ENCODE results near the gene CIAO1. TPM values are rescaled to one million over a fixed set of nuclear protein-coding genes. Genes with fewer than 3 reads are reported as not detected.

The CIAO1 gene
- total and polyA plus RNA-seq, 2 of the 13 experiments (the other 11 are each of a cell fraction or from before 2014, with no cell fraction given): 99.3 to 120 TPM

DNA sequence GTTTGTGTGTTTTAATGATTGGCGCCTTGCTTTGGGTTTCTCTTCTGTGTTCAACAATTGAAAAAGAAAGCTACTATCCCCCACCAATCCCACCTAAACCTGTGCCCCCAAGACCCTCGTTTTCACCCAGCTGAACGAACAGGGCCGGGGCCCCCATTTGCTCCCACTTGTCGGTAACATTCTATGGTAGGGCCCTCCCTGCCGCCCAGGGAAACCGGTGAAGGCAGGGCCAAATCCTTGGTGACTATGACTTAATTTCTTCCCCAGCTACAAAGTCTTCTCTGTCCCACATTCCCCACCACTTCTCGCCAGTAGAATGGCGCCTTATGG lies 39.9 kb downstream of the CIAO1 start (continued):
- TF ChIP-seq, protein P1, sequence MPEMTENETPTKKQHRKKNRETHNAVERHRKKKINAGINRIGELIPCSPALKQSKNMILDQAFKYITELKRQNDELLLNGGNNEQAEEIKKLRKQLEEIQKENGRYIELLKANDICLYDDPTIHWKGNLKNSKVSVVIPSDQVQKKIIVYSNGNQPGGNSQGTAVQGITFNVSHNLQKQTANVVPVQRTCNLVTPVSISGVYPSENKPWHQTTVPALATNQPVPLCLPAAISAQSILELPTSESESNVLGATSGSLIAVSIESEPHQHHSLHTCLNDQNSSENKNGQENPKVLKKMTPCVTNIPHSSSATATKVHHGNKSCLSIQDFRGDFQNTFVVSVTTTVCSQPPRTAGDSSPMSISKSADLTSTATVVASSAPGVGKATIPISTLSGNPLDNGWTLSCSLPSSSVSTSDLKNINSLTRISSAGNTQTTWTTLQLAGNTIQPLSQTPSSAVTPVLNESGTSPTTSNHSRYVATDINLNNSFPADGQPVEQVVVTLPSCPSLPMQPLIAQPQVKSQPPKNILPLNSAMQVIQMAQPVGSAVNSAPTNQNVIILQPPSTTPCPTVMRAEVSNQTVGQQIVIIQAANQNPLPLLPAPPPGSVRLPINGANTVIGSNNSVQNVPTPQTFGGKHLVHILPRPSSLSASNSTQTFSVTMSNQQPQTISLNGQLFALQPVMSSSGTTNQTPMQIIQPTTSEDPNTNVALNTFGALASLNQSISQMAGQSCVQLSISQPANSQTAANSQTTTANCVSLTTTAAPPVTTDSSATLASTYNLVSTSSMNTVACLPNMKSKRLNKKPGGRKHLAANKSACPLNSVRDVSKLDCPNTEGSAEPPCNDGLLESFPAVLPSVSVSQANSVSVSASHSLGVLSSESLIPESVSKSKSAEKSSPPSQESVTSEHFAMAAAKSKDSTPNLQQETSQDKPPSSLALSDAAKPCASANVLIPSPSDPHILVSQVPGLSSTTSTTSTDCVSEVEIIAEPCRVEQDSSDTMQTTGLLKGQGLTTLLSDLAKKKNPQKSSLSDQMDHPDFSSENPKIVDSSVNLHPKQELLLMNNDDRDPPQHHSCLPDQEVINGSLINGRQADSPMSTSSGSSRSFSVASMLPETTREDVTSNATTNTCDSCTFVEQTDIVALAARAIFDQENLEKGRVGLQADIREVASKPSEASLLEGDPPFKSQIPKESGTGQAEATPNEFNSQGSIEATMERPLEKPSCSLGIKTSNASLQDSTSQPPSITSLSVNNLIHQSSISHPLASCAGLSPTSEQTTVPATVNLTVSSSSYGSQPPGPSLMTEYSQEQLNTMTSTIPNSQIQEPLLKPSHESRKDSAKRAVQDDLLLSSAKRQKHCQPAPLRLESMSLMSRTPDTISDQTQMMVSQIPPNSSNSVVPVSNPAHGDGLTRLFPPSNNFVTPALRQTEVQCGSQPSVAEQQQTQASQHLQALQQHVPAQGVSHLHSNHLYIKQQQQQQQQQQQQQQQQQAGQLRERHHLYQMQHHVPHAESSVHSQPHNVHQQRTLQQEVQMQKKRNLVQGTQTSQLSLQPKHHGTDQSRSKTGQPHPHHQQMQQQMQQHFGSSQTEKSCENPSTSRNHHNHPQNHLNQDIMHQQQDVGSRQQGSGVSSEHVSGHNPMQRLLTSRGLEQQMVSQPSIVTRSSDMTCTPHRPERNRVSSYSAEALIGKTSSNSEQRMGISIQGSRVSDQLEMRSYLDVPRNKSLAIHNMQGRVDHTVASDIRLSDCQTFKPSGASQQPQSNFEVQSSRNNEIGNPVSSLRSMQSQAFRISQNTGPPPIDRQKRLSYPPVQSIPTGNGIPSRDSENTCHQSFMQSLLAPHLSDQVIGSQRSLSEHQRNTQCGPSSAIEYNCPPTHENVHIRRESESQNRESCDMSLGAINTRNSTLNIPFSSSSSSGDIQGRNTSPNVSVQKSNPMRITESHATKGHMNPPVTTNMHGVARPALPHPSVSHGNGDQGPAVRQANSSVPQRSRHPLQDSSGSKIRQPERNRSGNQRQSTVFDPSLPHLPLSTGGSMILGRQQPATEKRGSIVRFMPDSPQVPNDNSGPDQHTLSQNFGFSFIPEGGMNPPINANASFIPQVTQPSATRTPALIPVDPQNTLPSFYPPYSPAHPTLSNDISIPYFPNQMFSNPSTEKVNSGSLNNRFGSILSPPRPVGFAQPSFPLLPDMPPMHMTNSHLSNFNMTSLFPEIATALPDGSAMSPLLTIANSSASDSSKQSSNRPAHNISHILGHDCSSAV (CRISPR knock-in tag; IDR thresholded peaks at IDR 0.05; ENCODE audit: borderline replicate concordance): no peak
- TF ChIP-seq PAWR (CRISPR knock-in tag; IDR thresholded peaks at IDR 0.05; ENCODE audit: borderline replicate concordance) (no peak), ZNF20 (CRISPR knock-in tag; IDR thresholded peaks at IDR 0.05) (no peak), EED (CRISPR knock-in tag; IDR thresholded peaks at IDR 0.05) (no peak), CAMTA2 (CRISPR knock-in tag; IDR thresholded peaks at IDR 0.05; ENCODE audit: borderline replicate concordance) (no peak), ZNF562 (CRISPR knock-in tag; IDR thresholded peaks at IDR 0.05; ENCODE audit: borderline replicate concordance) (no peak), MXD4 (CRISPR knock-in tag; IDR thresholded peaks at IDR 0.05) (no peak), NCOA1 (CRISPR knock-in tag; IDR thresholded peaks at IDR 0.05) (0 out of 2 replicates have a peak, but pooled peaks have one; percentile 71), SOX13 (IDR thresholded peaks at IDR 0.05) (peak; percentile 41; the same call in 1 of the 2 replicates), SOX13 (CRISPR knock-in tag; conservative IDR thresholded peaks at IDR 0.05 in 1 of 2, IDR thresholded peaks at IDR 0.05 in 1 of 2) (no peak), RFXANK (CRISPR knock-in tag; IDR thresholded peaks at IDR 0.05) (no peak), GZF1 (CRISPR knock-in tag; IDR thresholded peaks at IDR 0.05) (no peak), FOXC1 (CRISPR knock-in tag; IDR thresholded peaks at IDR 0.05; ENCODE audit: borderline replicate concordance) (no peak), ZNF564 (CRISPR knock-in tag; IDR thresholded peaks at IDR 0.05) (0 out of 2 replicates have a peak, but pooled peaks have one; percentile 27), SMAD1 (CRISPR knock-in tag; IDR thresholded peaks at IDR 0.05; ENCODE audit: borderline replicate concordance, low read depth) (no peak), CREM (IDR thresholded peaks at IDR 0.05) (no peak), CREM (CRISPR knock-in tag; IDR thresholded peaks at IDR 0.05) (no peak)
- TF ChIP-seq, protein P2, sequence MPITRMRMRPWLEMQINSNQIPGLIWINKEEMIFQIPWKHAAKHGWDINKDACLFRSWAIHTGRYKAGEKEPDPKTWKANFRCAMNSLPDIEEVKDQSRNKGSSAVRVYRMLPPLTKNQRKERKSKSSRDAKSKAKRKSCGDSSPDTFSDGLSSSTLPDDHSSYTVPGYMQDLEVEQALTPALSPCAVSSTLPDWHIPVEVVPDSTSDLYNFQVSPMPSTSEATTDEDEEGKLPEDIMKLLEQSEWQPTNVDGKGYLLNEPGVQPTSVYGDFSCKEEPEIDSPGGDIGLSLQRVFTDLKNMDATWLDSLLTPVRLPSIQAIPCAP (CRISPR knock-in tag; IDR thresholded peaks at IDR 0.05; ENCODE audit: low read depth): no peak
- TF ChIP-seq, protein P3, sequence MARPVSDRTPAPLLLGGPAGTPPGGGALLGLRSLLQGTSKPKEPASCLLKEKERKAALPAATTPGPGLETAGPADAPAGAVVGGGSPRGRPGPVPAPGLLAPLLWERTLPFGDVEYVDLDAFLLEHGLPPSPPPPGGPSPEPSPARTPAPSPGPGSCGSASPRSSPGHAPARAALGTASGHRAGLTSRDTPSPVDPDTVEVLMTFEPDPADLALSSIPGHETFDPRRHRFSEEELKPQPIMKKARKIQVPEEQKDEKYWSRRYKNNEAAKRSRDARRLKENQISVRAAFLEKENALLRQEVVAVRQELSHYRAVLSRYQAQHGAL (CRISPR knock-in tag; IDR thresholded peaks at IDR 0.05; ENCODE audit: not compliant biosample characterization): no peak
- TF ChIP-seq, protein P4, sequence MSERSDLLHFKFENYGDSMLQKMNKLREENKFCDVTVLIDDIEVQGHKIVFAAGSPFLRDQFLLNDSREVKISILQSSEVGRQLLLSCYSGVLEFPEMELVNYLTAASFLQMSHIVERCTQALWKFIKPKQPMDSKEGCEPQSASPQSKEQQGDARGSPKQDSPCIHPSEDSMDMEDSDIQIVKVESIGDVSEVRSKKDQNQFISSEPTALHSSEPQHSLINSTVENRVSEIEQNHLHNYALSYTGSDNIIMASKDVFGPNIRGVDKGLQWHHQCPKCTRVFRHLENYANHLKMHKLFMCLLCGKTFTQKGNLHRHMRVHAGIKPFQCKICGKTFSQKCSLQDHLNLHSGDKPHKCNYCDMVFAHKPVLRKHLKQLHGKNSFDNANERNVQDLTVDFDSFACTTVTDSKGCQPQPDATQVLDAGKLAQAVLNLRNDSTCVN (CRISPR knock-in tag; IDR thresholded peaks at IDR 0.05; ENCODE audit: borderline replicate concordance): no peak

All from HepG2 (cell line).